ENCODE results near the gene XG.
"Not testable (repeated sequence)": the region's sequence is repeated elsewhere in the genome, so short reads cannot be mapped to it uniquely, and the experiment has no call there.

XG gene

DNA sequence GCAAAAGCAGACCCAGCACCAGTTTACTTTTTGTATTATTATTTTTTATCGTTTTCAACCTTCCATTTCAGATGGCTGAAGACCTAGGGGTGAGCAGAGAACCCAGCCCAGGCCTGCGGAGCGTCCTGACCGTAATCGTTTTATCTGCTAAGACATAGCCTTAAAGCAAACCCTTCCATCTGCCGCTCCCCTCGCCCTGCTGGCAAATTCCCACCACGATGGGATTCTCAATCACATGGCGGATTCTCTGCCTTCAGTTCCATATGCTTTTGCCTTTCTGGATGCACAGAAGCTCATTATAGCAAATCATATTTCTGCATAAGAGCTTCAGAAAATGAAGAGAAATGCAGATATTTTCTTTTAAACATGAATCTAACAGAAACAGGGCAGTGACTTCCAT is 18.6 kb upstream of the XG start:
- DNase-seq = no peak

DNA sequence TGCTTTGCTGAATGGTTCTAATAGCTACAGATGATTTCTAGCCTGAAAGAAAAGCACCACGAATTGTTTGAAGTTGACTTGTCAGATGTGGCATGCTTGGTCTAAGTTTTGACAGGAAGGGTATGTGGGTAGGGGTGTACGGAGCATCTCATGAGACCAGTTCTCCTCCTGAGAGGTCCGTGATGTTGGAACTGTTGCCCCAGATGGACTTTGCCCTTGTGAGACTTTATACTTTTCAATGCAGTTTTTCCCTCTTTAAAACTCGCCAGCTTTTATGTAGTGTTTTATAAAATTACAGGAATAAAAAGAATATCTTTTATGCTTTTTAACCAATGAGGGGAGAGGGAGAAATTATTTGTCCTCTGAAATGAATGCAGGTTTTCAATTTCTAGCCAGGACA is 16.6 kb upstream of the XG start:
- no peak for DNase-seq

DNA sequence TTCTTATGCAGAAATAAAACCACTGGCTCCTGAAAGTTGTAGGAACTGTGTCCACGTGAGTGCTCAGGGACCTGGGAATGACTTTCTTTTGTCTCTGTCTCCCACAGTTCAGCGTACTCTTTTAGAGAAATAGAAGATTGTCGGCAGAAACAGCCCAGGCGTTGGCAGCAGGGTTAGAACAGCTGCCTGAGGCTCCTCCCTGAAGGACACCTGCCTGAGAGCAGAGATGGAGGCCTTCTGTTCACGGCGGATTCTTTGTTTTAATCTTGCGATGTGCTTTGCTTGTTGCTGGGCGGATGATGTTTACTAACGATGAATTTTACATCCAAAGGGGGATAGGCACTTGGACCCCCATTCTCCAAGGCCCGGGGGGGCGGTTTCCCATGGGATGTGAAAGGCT is 11.2 kb upstream of the XG start:
- DNase-seq = no peak

DNA sequence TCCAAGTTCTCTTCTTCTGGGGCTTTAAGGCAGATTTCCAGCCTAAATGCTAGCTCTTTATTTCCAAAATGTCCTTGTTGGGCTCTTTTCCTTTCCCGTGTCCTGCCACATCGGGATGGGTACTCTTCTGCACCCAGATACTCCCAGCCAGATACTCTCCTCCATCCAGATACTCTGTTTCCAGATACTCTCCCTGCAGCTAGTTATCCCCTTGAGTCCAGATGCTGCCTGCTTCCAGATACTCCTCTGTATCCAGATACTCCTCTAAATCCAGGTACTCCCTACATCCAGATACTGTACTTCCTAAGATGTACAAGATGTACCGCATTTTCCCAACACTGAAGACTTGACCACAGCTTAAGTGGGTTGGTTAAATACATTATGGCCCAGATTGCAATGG is 10.5 kb upstream of the XG start:
- DNase-seq = no peak

DNA sequence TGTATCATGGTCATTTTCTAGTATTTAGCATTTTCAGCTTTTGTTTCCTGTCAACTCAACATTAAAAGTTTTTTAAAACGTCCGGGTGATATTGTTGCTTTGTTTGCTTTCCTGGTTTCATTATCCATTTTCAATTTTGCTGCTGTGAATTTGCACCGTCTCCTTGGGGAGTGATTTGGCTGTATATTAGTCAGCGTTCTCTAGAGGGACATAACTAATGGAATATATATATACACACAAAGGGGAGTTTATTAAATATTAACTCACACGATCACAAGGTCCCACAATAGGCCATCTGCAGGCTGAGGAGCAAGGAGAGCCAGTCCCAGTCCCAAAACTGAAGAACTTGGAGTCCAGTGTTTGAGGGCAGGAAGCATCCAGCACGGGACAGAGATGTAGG is 5.6 kb upstream of the XG start:
- not testable (repeated sequence) for DNase-seq

DNA sequence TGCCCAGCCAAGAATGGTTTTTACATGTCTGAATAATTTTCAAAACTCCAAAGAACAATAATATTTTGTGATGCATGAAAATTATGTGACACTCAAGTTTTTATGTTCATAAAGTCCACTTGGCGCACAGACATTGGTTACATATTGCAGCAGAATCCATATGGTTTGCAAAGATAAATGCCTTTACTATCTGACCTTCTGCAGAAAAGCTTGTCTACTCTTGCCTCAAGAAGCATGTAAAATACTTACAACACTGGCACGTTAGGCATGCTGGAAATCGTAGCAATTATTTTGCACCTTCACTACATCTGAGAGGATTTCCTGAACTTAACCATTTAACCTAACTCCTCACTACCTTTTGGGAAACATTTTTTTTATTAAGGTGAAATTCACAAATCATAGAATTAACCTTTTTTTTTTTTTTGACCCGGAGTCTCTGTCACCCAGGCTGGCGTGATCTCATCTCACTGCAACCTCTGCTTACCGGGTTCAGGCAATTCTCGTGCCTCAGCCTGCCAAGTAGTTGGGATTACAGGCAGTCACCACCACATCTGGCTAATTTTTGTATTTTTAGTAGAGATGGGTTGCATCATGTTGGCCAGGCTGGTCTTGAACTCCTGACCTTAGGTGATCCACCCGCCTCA is 3.5 kb upstream of the XG start:
- no peak for DNase-seq

DNA sequence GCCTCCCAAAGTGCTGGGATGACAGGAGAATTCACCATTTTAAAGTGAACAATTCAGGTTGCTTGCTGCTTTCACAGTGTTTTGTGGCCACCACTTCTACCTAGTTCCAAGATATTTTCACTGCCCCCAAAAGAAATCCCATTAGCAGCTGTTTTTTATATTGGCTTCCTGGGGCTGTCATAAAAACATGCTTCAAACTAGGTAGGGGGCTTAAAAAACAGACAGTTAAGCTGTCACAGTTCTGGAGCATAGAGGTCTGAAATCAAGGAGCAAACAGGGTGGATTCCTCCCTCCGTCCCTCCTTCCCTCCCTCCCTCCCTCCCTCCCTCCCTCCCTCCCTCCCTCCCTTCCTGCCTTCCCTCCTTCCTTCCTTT is 3.0 kb upstream of the XG start:
- DNase-seq = no peak

DNA sequence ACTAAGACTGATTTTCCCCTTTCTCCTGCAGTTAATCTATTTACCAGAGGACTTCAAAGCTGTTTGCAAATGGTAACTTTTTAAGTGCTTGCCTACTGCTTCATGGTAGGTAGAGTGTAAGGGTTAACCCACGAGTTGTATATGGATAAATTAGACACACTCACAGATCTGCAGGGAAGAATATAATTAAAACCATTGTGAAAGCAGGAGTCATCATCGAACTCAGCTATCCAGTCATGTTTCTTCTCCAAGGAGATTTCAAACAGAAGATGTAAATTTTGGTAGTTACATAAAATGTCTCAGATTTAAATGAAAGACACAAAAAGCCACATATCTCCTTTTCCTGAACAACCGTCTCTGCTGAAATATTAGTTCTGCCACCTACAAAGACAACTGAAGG is 549 bp upstream of the XG start:
- DNase-seq = no peak

DNA sequence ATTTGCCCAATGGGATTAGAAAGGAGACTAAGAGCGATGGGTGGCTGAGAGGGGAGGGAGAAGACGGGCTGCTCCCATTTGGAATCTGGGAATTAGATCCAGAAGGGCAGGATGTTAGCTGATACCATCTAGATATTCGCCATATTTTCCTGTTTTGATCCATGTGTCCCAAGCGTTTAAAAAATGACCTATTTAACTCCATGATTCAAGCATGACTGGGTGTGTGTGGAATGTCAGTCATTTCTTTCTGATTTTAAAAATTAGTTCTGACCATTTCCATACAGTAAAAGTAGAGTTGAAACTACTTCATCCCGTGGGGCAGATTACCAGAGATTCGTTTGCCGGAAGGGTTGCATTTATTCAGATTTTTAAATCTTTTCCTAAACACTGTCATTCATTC is 601 bp downstream of the XG start:
- DNase-seq = not testable (repeated sequence)

DNA sequence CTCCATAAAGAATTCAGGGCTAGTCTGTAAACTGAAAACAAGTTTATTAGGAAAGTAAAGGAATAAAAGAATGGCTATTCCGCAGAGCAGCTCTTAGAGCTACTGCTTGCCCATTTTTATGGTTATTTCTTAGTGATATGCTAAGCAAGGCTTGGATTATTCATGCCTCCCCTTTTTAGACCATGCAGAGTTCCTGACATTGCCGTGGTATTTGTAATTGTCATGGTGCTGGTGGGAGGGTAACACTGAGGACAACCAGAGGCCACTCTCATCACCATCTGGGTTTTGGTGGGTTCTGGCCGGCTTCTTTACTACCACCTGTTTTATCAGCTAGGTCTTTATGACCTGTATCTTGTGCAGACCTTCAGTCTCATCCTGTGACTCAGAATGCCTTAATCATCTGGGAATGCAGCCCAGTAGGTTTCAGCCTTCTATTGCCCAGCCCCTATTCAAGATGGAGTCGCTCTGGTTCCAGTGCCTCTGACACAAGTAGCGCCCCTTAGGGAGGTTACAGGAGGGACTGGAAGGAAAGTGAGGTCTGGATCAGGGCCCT is 3.4 kb downstream of the XG start:
- DNase-seq = not testable (repeated sequence)

DNA sequence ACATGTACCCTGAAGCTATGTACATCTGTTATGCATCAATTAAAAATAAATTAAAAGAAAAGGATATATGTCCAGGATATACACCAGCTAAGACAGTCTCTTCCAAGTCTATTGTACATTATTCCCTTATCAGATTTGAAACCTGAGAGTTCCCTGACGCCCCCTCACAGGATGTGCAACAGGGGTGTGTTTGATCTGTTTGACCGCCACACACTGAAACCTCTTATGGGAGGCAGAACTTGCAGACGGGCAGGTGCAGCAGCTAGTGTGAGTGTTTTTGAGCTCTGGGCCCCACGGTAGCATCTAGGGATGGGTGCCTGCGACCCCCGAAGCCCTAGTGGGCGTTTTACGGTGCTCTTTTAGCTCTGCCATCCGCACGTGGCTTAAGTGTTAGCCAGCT is 4.7 kb downstream of the XG start:
- no peak for DNase-seq

DNA sequence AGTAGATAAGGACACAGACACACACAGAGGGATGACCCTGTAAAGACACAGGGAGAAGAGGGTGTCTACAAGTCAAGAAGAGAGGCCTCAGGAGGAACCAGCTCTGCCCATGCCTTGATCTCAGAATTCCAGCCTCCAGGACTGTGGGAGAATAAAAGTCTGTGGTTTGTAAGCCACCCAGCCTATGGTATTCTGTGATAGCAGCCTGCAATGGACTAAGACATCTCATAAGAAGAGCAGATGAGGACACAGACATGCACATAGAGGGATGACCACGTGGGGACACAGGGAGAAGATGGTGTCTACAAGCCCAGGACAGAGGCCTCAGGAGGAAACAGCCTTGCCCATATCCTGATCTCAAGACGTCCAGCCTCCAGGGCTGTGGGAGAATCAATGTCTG is 9.4 kb downstream of the XG start:
- DNase-seq = no peak

DNA sequence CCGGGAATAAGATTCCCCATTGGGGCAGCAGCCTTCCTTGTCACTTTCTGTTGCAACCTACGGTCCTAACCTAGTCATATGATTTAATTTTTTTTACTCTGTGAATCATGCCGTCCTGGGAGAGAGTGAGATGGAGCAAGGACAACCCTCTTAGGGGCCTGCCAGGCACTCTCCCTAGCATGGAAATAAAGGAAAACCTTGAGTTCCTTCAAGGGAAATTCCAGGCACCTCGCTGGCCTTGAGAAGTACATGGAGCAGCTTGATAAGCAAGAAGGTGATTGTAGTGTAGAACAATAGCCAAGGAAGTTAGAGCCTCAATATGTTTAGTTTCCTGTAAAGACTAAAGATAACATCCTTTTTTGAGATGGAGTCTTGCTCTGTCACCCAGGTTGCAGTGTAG is 10.8 kb downstream of the XG start:
- not testable (repeated sequence) for DNase-seq

DNA sequence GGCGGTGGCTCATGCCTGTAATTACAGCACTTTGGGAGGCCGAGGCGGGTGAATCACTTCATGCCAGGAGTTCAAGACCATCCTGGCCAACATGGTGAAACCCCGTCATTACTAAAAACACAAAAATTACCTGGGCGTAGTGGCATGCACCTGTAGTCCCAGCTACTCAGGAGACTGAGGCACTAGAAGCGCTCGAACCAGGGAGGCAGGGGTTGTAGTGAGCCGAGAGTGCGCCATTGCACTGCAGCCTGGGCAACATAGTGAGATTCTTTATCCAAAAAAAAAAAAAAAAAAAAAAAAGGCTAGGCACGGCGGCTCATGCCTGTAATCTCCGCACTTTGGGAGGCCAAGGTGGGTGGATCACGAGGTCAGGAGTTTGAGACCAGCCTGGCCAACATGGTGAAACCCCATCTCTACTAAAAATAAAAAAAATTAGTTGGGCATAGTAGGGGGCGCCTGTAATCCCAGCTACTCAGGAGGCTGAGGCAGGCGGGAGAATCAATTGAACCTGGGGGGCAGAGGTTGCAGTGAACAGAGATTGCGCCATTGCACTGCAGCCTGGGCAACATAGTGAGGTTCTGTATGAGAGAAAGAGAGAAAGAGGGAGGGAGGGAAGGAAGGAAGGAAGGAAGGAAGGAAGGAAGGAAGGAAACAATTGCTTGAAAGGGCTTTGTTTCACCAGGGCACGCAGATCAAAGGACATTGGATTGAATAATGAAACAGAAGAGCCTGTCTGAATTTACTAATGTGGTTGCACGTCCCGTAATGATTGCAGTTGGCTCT is 13.1 kb downstream of the XG start:
- not testable (repeated sequence) for DNase-seq

DNA sequence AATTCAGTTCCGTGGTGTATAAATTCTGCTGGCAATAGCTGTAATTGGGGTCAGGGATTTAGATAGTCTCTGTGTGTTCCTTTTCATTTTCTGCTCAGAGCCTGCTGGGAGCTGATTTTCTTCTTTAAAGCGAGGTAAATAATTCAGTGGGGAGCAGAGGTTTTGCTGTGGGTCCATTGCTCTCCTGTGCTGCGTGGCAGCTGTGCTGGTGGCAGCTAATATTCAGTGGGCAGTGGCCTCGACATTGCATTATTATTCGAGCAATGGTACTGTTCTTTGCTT is 13.7 kb downstream of the XG start:
- DNase-seq = no peak

DNA sequence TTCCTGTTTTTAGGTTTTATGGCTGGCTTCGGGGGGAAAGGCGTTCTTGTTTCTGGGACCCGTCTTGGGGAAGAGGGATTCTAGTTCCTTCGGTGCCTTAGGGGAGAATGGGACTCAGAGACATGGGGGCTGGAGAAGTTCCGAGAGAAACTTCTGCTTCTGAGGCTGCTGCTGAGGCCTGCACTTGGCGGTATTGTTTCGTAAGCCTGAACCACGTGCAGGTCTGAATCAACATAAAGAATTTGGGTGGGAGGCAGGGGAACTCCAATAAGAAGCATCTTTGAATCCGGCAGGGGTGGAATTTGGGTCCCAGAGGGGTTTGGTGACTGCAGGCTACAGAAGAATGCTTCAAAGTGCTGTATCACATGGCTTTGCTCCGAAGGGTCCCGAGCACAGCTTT is 15.1 kb downstream of the XG start:
- DNase-seq = no peak

DNA sequence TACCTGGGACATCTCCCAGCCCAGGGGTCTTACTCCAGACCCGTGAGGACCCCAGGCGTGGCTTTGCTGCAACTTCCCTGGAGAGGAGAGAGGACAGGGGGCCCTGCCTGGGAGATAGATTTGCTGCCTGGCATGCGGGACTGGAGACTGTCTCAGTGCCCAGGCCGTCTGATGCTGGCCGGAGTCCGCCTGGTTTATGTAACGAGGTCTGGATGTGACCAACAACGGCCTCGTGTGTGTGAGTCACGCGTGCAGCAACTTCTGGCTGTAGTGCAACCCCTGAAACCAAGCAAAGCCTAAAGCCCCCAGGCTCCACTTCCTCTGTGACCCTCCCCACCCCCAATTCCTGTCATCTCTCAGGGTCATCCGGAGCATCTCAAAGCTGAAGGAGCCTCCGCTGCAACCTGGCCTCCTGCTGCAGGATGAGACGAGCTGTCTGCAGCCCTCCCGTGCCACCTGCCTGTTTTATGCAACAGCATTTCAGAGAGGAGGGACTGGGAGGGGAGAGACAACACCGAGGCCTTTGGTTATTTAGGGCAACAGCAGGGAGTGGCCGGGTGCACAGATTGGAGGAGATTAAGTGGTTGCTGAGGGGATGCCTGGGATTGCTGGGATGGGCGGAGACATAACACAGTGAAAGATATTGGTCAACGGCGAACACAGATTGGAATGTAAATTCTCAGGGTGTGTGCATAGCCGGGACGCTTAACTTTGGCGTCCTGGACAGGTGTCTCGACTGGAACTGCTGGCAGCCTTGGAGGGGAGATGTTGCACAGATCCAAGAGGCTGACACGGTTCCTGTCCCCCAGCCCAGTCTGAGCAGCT is 16.0 kb downstream of the XG start:
- no peak for DNase-seq

DNA sequence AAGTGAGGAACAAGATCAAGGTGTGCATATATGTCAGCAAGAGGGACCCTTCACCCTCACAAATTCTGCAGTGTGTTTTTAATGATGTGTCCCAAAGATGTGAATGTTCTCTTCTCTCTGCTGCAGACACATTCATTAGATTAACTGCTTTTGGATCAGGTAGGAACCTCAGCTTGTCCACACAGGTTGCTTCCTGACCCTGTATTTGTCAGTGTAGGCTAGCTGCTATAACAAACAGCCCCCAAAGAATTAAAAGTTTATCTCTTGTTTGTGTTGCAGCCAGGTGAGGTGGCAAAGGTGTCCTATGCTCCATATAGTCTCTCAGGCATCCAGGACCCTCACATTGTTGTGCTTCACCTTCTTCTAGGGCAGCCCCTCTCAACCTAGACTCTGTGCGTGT is 17.8 kb downstream of the XG start:
- DNase-seq = no peak

DNA sequence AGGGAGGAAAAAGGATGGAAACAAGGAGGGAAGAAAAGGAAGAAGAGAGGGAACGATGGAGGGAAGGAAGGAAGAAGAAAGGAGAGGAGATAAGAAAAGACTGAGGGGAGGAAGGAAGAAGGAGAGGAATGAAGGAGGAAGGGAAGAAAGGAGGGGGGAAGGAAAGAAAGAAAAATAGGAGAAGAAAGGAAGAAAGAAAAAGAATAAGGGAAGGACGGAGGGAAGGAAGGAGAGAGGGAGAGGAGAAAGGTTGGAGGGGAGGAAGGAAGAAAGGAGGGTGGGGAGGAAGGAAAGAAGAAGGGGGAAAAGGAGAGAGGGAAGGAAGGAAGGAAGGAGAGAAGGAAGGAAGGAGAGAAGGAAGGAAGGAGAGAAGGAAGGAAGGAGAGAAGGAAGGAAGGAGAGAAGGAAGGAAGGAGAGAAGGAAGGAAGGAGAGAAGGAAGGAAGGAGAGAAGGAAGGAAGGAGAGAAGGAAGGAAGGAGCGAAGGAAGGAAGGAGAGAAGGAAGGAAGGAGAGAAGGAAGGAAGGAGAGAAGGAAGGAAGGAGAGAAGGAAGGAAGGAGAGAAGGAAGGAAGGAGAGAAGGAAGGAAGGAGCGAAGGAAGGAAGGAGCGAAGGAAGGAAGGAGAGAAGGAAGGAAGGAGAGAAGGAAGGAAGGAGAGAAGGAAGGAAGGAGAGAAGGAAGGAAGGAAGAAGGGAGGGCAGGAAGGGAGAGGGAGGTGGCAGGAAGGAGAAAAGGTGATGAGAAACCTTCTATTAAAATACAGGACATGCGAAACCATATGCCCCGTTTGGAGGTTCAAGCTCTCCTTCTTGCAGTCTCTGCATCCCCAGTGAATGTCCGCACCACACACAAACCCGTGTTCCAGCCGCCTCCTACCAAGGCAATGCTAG is 21.6 kb downstream of the XG start:
- DNase-seq = not testable (repeated sequence)

DNA sequence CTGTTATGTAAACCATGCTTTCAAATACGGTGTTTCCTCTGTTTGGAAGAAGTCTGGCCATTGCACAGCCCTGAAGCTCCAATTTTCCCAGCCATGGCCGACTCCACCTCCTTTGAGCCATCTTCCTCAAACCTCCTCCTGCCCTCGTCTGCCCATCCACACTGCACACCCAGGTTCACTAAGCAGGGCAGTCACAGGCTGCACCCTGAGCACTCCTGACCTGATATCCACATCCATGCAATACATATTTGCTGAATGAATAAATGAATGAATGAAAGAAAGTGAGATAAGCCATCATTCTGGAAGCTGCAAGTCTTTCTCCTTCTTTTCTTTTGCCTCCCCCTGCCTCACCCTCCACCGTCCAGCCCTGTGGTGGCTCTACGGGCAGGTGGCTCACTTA is 22.2 kb downstream of the XG start:
- no peak for DNase-seq

DNA sequence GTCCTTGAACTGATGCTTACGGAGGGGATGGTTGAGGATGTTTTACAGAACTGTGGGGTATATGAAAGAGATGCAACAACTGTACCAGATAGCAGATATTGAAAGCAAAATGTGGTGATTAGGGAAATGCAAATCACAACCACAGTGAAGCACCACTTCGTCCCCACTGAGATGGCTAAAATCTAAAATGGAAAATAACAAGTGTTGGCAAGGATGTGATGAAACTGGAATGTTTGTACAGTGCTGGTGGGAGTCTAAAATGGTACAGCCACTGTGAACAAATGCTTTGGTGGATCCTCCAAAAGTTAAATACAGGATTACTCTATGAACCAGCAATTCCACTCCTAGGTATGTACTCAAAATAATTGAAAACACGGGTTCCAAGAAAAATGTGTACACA is 22.9 kb downstream of the XG start:
- no peak for DNase-seq
